ENCODE data around the gene LRRC57.

DNA sequence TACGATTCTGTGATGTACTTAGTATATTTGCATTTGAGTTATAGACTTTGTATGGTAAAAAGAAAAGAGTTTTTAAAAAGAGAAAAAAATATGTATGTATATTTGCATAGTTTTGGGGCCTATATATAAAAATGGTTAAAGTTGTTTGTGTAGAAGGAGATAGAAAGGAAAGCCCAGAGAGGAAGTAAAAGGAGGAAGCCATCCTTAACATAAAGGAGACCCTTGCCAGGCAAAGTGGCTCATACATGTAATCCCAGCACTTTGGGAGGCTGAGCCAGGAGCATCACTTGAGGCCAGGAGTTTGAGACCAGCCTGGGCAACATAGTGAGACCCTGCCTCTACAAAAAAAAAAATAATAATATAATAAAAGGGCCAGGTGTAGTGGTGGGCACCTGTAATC, 44.8 kb downstream of the LRRC57 start:
- TF ChIP-seq MAFK (IDR thresholded peaks at IDR 0.05; ENCODE audit: low read depth, low read length): no peak
- TF ChIP-seq POLR2AphosphoS5 (IDR thresholded peaks at IDR 0.05; ENCODE audit: low read depth, low read length): no peak
